Measurements from ENCODE around the gene DHX58.

DHX58 gene

GRCh38 chr17:42061646-42062487 lies 50.6 kb downstream of the DHX58 start:
- DNase-seq (ENCODE audit: extremely low spot score, insufficient read length, low read depth) (no peak), FAIRE-seq (no peak)

DNA sequence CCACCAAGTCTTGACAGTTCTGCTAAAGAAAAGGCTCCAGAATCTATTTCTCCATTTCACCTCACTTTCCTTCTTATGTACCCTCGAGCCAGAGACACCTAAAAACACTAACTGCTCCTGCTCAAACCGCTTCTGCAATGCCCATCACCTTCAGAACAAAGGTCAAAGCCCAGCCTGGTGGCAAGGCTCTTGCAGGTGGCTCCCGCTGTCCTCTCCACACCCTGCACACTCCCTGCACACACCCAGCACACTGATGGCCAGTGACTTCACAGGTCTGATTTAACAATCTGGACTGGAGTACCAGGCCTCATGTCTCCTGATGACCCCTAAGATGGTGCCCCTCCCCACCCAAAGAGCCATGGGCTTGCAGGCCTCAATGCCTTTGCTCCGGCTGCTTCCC lies 52.3 kb downstream of the DHX58 start:
- DNase-seq (ENCODE audit: extremely low spot score, insufficient read length, low read depth) (no peak), FAIRE-seq (no peak)

GRCh38 chr17:42059815-42060214 lies 52.7 kb downstream of the DHX58 start:
- DNase-seq (ENCODE audit: extremely low spot score, insufficient read length, low read depth) (no peak), FAIRE-seq (no peak)

DNA sequence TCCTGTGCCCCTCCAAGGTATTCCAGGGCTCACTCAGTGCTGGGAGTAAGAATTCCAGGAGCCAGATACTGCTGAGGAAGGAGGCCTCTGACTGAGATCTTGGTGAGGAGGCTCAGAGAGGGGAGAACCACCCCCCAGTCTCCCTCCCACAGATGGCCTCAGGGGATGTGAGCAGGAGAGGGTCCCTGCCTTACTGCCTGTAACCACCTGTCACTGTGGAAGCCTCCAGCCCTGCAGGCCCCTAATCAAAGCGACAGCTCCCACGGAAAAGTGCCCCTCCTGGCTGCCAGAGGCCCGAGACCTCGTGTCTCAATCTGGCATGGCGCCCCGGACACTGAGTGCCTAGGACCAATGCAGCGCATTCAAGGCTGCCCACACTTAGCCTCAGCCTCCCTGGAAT lies 54.5 kb downstream of the DHX58 start:
- DNase-seq (ENCODE audit: extremely low spot score, insufficient read length, low read depth) (no peak), FAIRE-seq (no peak)

DNA sequence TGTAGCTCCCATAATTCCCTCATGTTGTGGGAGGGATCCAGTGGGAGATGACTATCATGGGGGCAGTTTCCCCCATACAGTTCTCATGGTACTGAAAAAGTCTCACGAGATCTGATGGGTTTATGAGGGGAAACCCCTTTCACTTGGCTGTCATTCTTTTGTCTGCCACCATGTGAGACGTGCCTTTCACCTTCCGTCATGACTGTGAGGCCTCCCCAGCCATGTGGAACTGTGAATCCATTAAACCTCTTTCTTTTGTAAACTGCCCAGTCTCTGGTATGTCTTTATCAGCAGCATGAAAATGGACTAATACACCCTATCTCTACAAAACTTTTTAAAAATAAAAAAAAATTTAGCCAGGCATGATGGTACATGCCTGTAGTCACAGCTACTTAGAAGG lies 55.9 kb downstream of the DHX58 start:
- DNase-seq (ENCODE audit: extremely low spot score, insufficient read length, low read depth) (no peak), FAIRE-seq (no peak)

- no peak for DNase-seq (ENCODE audit: extremely low spot score, insufficient read length, low read depth)
- no peak for FAIRE-seq
Measured at GRCh38 chr17:42055496-42055895, 57.0 kb downstream of the DHX58 start.

- FAIRE-seq, result no peak
Measured at GRCh38 chr17:42055027-42055426, 57.5 kb downstream of the DHX58 start.

DNA sequence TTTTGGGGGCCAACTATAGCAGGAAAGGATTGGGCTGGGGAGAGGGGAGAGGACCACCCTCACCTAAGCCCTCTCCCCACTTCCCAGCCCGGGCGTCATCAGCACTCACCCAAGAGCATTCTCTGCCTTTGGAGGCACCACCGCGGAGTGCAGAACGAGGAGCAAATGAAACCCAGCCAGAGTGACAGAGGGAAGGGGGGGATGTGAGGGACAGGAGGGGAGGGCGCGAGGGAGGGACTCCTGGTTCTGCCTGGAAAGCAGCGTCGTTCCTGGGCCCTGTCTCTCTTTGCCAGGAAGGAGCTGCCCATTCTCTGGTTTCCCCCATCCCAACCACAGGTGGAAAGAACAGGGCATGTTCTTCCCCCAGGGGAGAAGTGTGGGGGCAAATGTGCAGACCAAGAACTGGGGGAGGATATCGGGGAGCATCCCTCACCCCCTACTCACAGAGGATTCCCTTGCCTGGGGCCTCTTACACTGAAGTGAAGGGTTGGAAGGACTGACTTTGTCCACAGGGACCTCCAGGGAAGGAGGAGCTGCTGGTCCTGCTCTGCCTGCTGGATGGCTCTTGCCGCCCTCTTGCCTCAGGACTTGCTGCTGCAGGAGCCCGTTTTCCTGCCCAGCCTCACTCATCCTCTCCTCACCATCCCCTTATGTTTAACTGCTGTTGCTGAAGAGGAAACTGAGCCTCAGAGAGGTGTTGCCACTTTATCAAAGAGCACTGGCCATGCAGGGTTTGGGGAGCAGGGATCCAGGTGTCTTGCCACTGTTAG lies 58.6 kb downstream of the DHX58 start:
- FAIRE-seq, result no peak

More at GRCh38 chr17:42055027-42055426, 57.5 kb downstream of the DHX58 start:
- no peak for DNase-seq (ENCODE audit: extremely low spot score, insufficient read length, low read depth)

DNA sequence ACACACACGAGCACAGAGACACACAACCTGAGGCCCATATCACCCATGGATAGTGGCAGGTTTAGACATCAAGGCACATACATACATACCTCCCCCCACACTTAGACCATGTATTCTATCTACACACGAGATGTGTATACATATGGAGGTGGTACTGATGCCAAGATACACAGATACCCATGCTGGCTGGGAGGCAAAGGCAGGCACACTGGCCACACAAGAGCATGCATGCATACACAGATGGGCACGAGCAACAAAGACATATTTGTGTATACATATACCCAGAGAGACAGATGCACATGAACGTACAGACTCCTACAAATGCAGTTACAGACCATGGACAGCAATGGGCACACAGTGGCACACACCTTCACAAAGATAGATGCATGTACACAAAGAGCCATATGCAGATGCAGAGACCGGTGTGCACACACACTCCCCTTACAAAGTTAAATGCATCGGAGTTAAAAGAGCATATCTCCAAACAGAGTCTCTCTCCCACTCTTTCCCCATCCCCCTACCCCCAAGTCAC lies 60.1 kb downstream of the DHX58 start:
- FAIRE-seq (no peak), DNase-seq (ENCODE audit: extremely low spot score, insufficient read length, low read depth) (no peak)

More for the DNA sequence above, 58.6 kb downstream of the DHX58 start:
- DNase-seq (ENCODE audit: extremely low spot score, insufficient read length, low read depth), result no peak

- no peak for FAIRE-seq
- no peak for DNase-seq (ENCODE audit: extremely low spot score, insufficient read length, low read depth)
Measured at GRCh38 chr17:42051645-42052044, 60.9 kb downstream of the DHX58 start.

Data from GM18507 (cell line).